GM19193 (cell line): ENCODE results near the gene TCERG1.

Source experiments
- POLR2A ChIP-seq: IDR thresholded peaks from 4 replicates; pipeline ENCODE4 v1.6.1; 2011; ENCODE audit not compliant: insufficient read depth, insufficient read length; ENCODE audit errors: extremely low read depth

Gene TCERG1

GRCh38 chr5:146527785-146528184, 80.7 kb downstream of the TCERG1 start:
- TF ChIP-seq POLR2A: no peak

- TF ChIP-seq POLR2A: no peak
Observed at GRCh38 chr5:146528236-146528635, 81.1 kb downstream of the TCERG1 start.

- TF ChIP-seq POLR2A: no peak
Observed at GRCh38 chr5:146529984-146530383, 82.9 kb downstream of the TCERG1 start.

GRCh38 chr5:146533260-146533857, 86.2 kb downstream of the TCERG1 start:
- TF ChIP-seq POLR2A: no peak

GRCh38 chr5:146533882-146534281, 86.7 kb downstream of the TCERG1 start:
- no peak for TF ChIP-seq POLR2A

- TF ChIP-seq POLR2A: no peak
Observed at GRCh38 chr5:146538432-146538831, 91.3 kb downstream of the TCERG1 start.

GRCh38 chr5:146539973-146540372, 92.8 kb downstream of the TCERG1 start:
- TF ChIP-seq POLR2A: no peak

- TF ChIP-seq POLR2A: no peak
Observed at GRCh38 chr5:146540414-146540813, 93.3 kb downstream of the TCERG1 start.

- TF ChIP-seq POLR2A: no peak
Observed at GRCh38 chr5:146541958-146542849, 95.1 kb downstream of the TCERG1 start.

- TF ChIP-seq POLR2A: no peak
Observed at GRCh38 chr5:146544232-146544631, 97.1 kb downstream of the TCERG1 start.

GRCh38 chr5:146548781-146549449, 101.8 kb downstream of the TCERG1 start:
- TF ChIP-seq POLR2A: no peak

GRCh38 chr5:146549615-146550014, 102.5 kb downstream of the TCERG1 start:
- no peak for TF ChIP-seq POLR2A

GRCh38 chr5:146553446-146553845, 106.3 kb downstream of the TCERG1 start:
- no peak for TF ChIP-seq POLR2A

GRCh38 chr5:146560205-146560812, 113.2 kb downstream of the TCERG1 start:
- no peak for TF ChIP-seq POLR2A
